ENCODE measurements around the gene TXN. TPM values are rescaled to one million over a fixed set of nuclear protein-coding genes. Genes with fewer than 3 reads are reported as not detected.

TXN gene
- total RNA-seq, 4 donors from 2014 or later: 134 to 276 (median 142) TPM

- Histone ChIP-seq H3K4me3 (no peak overlapping the region), H3K4me1 (no peaks in the 10 kb centered on the region), H3K9me3 (no peaks in the 10 kb centered on the region), H3K27me3 (no peaks in the 10 kb centered on the region), H3K27ac (no peak overlapping the region), H3K36me3 (no peaks in the 10 kb centered on the region)
- ATAC-seq: no peak
- no peak for TF ChIP-seq POLR2A (IDR thresholded peaks at IDR 0.05)
- TF ChIP-seq EP300 (IDR thresholded peaks at IDR 0.05): no peak
- TF ChIP-seq CTCF (IDR thresholded peaks at IDR 0.05): peak; percentile 70 to 83 (median 74)
- TF ChIP-seq POLR2AphosphoS5 (IDR thresholded peaks at IDR 0.05): no peak
- 9 to 21% methylated on average over 5 to 10 of the region's 10 CpGs for WGBS, 2 donors (ENCODE audit: low coverage in 1 of 2)
These were observed 38.6 kb downstream of the TXN start for GRCh38 chr9:110217656-110218099.

DNA sequence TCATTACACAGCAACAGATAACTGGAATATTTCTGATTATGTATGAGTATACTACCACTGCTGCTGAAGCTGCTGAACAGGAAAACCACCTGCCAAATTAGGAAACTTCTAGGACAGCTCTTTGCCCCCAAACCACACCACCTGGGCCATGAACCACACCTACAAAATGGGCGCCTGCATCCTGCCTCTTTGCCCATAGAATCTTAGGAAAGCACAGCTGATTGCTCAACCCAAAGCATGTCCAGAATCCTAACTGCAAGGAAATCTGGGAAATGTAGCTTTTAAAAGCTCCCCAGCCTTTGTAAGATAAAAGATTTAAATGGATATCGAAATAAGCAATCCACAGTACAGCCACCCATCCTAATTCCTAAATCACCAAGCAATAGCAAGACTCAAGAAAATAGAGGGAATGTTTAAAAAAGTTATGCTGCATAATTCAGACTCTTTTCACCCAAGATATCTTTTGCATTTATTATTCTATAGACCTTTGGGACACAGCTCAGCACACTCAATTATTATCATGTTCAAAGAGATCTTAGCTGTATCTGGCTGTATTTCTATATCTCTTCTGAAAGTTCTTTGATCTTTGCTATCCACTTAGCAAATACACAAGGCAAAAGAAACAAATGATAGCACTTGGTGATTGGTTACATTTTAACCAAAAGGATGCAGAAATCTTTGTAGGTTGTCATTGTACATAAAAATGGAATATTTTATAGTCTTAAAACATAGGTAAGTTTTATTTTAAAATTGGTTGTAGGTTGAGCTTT lies 41.5 kb downstream of the TXN start:
- WGBS, 2 donors (ENCODE audit: low coverage in 1 of 2): 83 to 94% methylated on average over 1 to 2 of the region's 2 CpGs
- Histone ChIP-seq H3K27me3 (no peaks in the 10 kb centered on the region), H3K9me3 (no peaks in the 10 kb centered on the region), H3K27ac (no peak overlapping the region), H3K36me3 (no peaks in the 10 kb centered on the region), H3K4me3 (no peak overlapping the region), H3K4me1 (no peaks in the 10 kb centered on the region)
- no peak for ATAC-seq
- TF ChIP-seq CTCF (IDR thresholded peaks at IDR 0.05) (no peak), EP300 (IDR thresholded peaks at IDR 0.05) (no peak), POLR2AphosphoS5 (IDR thresholded peaks at IDR 0.05) (no peak), POLR2A (IDR thresholded peaks at IDR 0.05) (no peak)

- WGBS, 2 donors (ENCODE audit: low coverage in 1 of 2): 81 to 89% methylated on average over 2 to 4 of the region's 6 CpGs
- Histone ChIP-seq H3K4me1 (no peaks in the 10 kb centered on the region), H3K27ac (no peak overlapping the region), H3K36me3 (no peaks in the 10 kb centered on the region), H3K9me3 (no peaks in the 10 kb centered on the region), H3K27me3 (no peaks in the 10 kb centered on the region), H3K4me3 (no peak overlapping the region)
- ATAC-seq: no peak
- TF ChIP-seq POLR2AphosphoS5 (IDR thresholded peaks at IDR 0.05): no peak
- no peak for TF ChIP-seq POLR2A (IDR thresholded peaks at IDR 0.05)
- no peak for TF ChIP-seq CTCF (IDR thresholded peaks at IDR 0.05)
- no peak for TF ChIP-seq EP300 (IDR thresholded peaks at IDR 0.05)
These were observed 42.2 kb downstream of the TXN start for GRCh38 chr9:110214090-110214489.

GRCh38 chr9:110213413-110214044 lies 42.8 kb downstream of the TXN start:
- WGBS, 2 donors (ENCODE audit: low coverage in 1 of 2): 78 to 100% methylated on average over 2 to 7 of the region's 10 CpGs
- no peaks in the 10 kb centered on the region for H3K36me3 ChIP-seq
- H3K9me3 ChIP-seq: no peaks in the 10 kb centered on the region

More at GRCh38 chr9:110213413-110214044, 42.8 kb downstream of the TXN start:
- no peaks in the 10 kb centered on the region for H3K4me1 ChIP-seq
- H3K27ac ChIP-seq: no peak overlapping the region
- no peak overlapping the region for H3K4me3 ChIP-seq
- ATAC-seq: no peak
- TF ChIP-seq EP300 (IDR thresholded peaks at IDR 0.05) (no peak), CTCF (IDR thresholded peaks at IDR 0.05) (no peak), POLR2A (IDR thresholded peaks at IDR 0.05) (no peak), POLR2AphosphoS5 (IDR thresholded peaks at IDR 0.05) (no peak)
- H3K27me3 ChIP-seq: no peaks in the 10 kb centered on the region
